ENCODE data around the gene ULBP2.
"Not testable (repeated sequence)": the region's sequence is repeated elsewhere in the genome, so short reads cannot be mapped to it uniquely, and the experiment has no call there.

- TF ChIP-seq CTCF (IDR thresholded peaks at IDR 0.05); ZFX (IDR thresholded peaks at IDR 0.05; ENCODE audit: borderline replicate concordance): not testable (repeated sequence)
These were observed 4.8 kb downstream of the ULBP2 start for GRCh38 chr6:149946631-149947030.
